ENCODE results near the gene SLC35E3. TPM values are rescaled to one million over a fixed set of nuclear protein-coding genes. Genes with fewer than 3 reads are reported as not detected.

The SLC35E3 gene
- 4.7 TPM for polyA plus RNA-seq (2013, experiment 1 of 2)
- polyA plus RNA-seq (2013, experiment 2 of 2), result 5.5 TPM

- Histone ChIP-seq H3K27ac (replicated peaks; ENCODE audit: low read length) (peak within 1 kb of the TSS; percentile 32), H3K23ac (ENCODE audit: low read depth, low read length, poor library complexity) (peak within 1 kb of the TSS; percentile 96), H3K27me3 (ENCODE audit: control insufficient read depth in 3 of 3, insufficient read depth in 3 of 3, low read depth in 1 of 3, low read length in 3 of 3) (no peaks in the 10 kb centered on the region), H3K79me1 (ENCODE audit: low read depth, low read length) (no peaks in the 10 kb centered on the region), H3K18ac (ENCODE audit: low read length) (peak within 1 kb of the TSS; percentile 92), H3K9me3 (replicated peaks in 1 of 2; ENCODE audit: control insufficient read depth in 2 of 2, insufficient read depth in 1 of 2, low read depth in 1 of 2, low read length in 2 of 2) (no peaks in the 10 kb centered on the region), H2BK120ac (ENCODE audit: low read depth, low read length) (no peak within 1 kb of the TSS), H3K4ac (ENCODE audit: low read length) (no peak within 1 kb of the TSS), H4K8ac (ENCODE audit: low read depth, low read length) (no peak within 1 kb of the TSS), H2BK12ac (ENCODE audit: low read length) (no peak within 1 kb of the TSS), H3K4me1 (ENCODE audit: control insufficient read depth in 2 of 2, insufficient read depth in 1 of 2, low read depth in 1 of 2, low read length in 2 of 2) (peaks cover 3 to 8% of the 10 kb centered on the region in 2 donors), H2BK5ac (ENCODE audit: low read length) (no peak within 1 kb of the TSS), H3K36me3 (replicated peaks in 1 of 2; ENCODE audit: control insufficient read depth in 2 of 2, insufficient read depth in 2 of 2, low read length in 2 of 2) (peaks cover 2 to 74% of the 10 kb centered on the region in 2 donors), H3K4me2 (ENCODE audit: insufficient read depth, low read length, poor library complexity, severe bottlenecking) (peak within 1 kb of the TSS; percentile 74), H3K9ac (ENCODE audit: low read depth, low read length, poor library complexity) (peak within 1 kb of the TSS; percentile 91), H4K91ac (ENCODE audit: low read depth, low read length, poor library complexity) (no peak within 1 kb of the TSS), H3K14ac (ENCODE audit: low read length) (no peak within 1 kb of the TSS), H2BK15ac (ENCODE audit: low read length) (no peak within 1 kb of the TSS), H2AK5ac (ENCODE audit: low read depth, low read length) (no peak within 1 kb of the TSS), H3K4me3 (ENCODE audit: low read length in 2 of 2) (peak within 1 kb of the TSS; percentile 75 to 89), H2AFZ (ENCODE audit: low read length) (peak within 1 kb of the TSS; percentile 96)
- DNase-seq (ENCODE audit: low spot score), result peak; percentile 83
- no CpG with 5 or more reads among the region's 52 CpGs for WGBS, 2 donors (ENCODE audit: extremely low coverage in 2 of 2, insufficient read length in 2 of 2, insufficient replicate concordance in 1 of 2)
Measured at GRCh38 chr12:68745904-68746571, at the start of gene SLC35E3. Gene SLC35E3, plus strand, starts transcription at chr12:68746176. Its CDS starts 202 bp downstream, at chr12:68746378.

GRCh38 chr12:68699486-68699885, 46.5 kb upstream of the SLC35E3 start:
- Histone ChIP-seq H4K91ac (ENCODE audit: low read depth, low read length, poor library complexity) (no peak overlapping the region), H3K27me3 (ENCODE audit: control insufficient read depth in 3 of 3, insufficient read depth in 3 of 3, low read depth in 1 of 3, low read length in 3 of 3) (no peaks in the 10 kb centered on the region), H2AFZ (ENCODE audit: low read length) (no peak overlapping the region), H3K9ac (ENCODE audit: low read depth, low read length, poor library complexity) (no peak overlapping the region), H2BK15ac (ENCODE audit: low read length) (no peak overlapping the region), H3K18ac (ENCODE audit: low read length) (no peak overlapping the region), H3K23ac (ENCODE audit: low read depth, low read length, poor library complexity) (no peak overlapping the region), H2BK12ac (ENCODE audit: low read length) (no peak overlapping the region), H3K4me3 (ENCODE audit: low read length in 2 of 2) (no peak overlapping the region), H2BK5ac (ENCODE audit: low read length) (no peak overlapping the region), H3K14ac (ENCODE audit: low read length) (no peak overlapping the region), H3K79me1 (ENCODE audit: low read depth, low read length) (no peaks in the 10 kb centered on the region), H2AK5ac (ENCODE audit: low read depth, low read length) (no peak overlapping the region), H3K9me3 (replicated peaks in 1 of 2; ENCODE audit: control insufficient read depth in 2 of 2, insufficient read depth in 1 of 2, low read depth in 1 of 2, low read length in 2 of 2) (no peaks in the 10 kb centered on the region), H3K4me2 (ENCODE audit: insufficient read depth, low read length, poor library complexity, severe bottlenecking) (no peak overlapping the region), H3K4ac (ENCODE audit: low read length) (no peak overlapping the region), H2BK120ac (ENCODE audit: low read depth, low read length) (no peak overlapping the region), H3K4me1 (ENCODE audit: control insufficient read depth in 2 of 2, insufficient read depth in 1 of 2, low read depth in 1 of 2, low read length in 2 of 2) (no peaks in the 10 kb centered on the region), H3K36me3 (replicated peaks in 1 of 2; ENCODE audit: control insufficient read depth in 2 of 2, insufficient read depth in 2 of 2, low read length in 2 of 2) (peaks cover 18 to 94% of the 10 kb centered on the region in 2 donors), H4K8ac (ENCODE audit: low read depth, low read length) (no peak overlapping the region), H3K27ac (replicated peaks; ENCODE audit: low read length) (no peak overlapping the region)
- no peak for DNase-seq (ENCODE audit: low spot score)
- WGBS, 2 donors (ENCODE audit: extremely low coverage in 2 of 2, insufficient read length in 2 of 2, insufficient replicate concordance in 1 of 2), result no CpG with 5 or more reads among the region's 1 CpG

- Histone ChIP-seq H3K27ac (replicated peaks; ENCODE audit: low read length) (no peak overlapping the region), H3K9ac (ENCODE audit: low read depth, low read length, poor library complexity) (no peak overlapping the region), H2AK5ac (ENCODE audit: low read depth, low read length) (no peak overlapping the region), H3K14ac (ENCODE audit: low read length) (no peak overlapping the region), H3K4me2 (ENCODE audit: insufficient read depth, low read length, poor library complexity, severe bottlenecking) (no peak overlapping the region), H2AFZ (ENCODE audit: low read length) (no peak overlapping the region), H2BK12ac (ENCODE audit: low read length) (no peak overlapping the region), H4K8ac (ENCODE audit: low read depth, low read length) (no peak overlapping the region), H3K27me3 (ENCODE audit: control insufficient read depth in 3 of 3, insufficient read depth in 3 of 3, low read depth in 1 of 3, low read length in 3 of 3) (no peaks in the 10 kb centered on the region), H2BK15ac (ENCODE audit: low read length) (no peak overlapping the region), H3K4ac (ENCODE audit: low read length) (no peak overlapping the region), H3K4me1 (ENCODE audit: control insufficient read depth in 2 of 2, insufficient read depth in 1 of 2, low read depth in 1 of 2, low read length in 2 of 2) (no peaks in the 10 kb centered on the region), H2BK5ac (ENCODE audit: low read length) (no peak overlapping the region), H3K9me3 (replicated peaks in 1 of 2; ENCODE audit: control insufficient read depth in 2 of 2, insufficient read depth in 1 of 2, low read depth in 1 of 2, low read length in 2 of 2) (no peaks in the 10 kb centered on the region), H3K18ac (ENCODE audit: low read length) (no peak overlapping the region), H3K23ac (ENCODE audit: low read depth, low read length, poor library complexity) (no peak overlapping the region), H3K4me3 (ENCODE audit: low read length in 2 of 2) (no peak overlapping the region), H2BK120ac (ENCODE audit: low read depth, low read length) (no peak overlapping the region), H4K91ac (ENCODE audit: low read depth, low read length, poor library complexity) (no peak overlapping the region), H3K36me3 (replicated peaks in 1 of 2; ENCODE audit: control insufficient read depth in 2 of 2, insufficient read depth in 2 of 2, low read length in 2 of 2) (peaks cover 5 to 99% of the 10 kb centered on the region in 2 donors), H3K79me1 (ENCODE audit: low read depth, low read length) (no peaks in the 10 kb centered on the region)
- no CpG with 5 or more reads among the region's 7 CpGs for WGBS, 2 donors (ENCODE audit: extremely low coverage in 2 of 2, insufficient read length in 2 of 2, insufficient replicate concordance in 1 of 2)
- no peak for DNase-seq (ENCODE audit: low spot score)
Measured at GRCh38 chr12:68727776-68728175, 18.2 kb upstream of the SLC35E3 start.

GRCh38 chr12:68733661-68734071, 12.3 kb upstream of the SLC35E3 start:
- Histone ChIP-seq H3K27ac (replicated peaks; ENCODE audit: low read length) (no peak overlapping the region), H3K9me3 (replicated peaks in 1 of 2; ENCODE audit: control insufficient read depth in 2 of 2, insufficient read depth in 1 of 2, low read depth in 1 of 2, low read length in 2 of 2) (no peaks in the 10 kb centered on the region), H3K4me3 (ENCODE audit: low read length in 2 of 2) (no peak overlapping the region), H2BK15ac (ENCODE audit: low read length) (no peak overlapping the region), H3K18ac (ENCODE audit: low read length) (no peak overlapping the region), H2BK120ac (ENCODE audit: low read depth, low read length) (no peak overlapping the region), H3K9ac (ENCODE audit: low read depth, low read length, poor library complexity) (no peak overlapping the region), H2BK12ac (ENCODE audit: low read length) (no peak overlapping the region), H4K91ac (ENCODE audit: low read depth, low read length, poor library complexity) (no peak overlapping the region), H3K4me1 (ENCODE audit: control insufficient read depth in 2 of 2, insufficient read depth in 1 of 2, low read depth in 1 of 2, low read length in 2 of 2) (no peaks in the 10 kb centered on the region), H3K4me2 (ENCODE audit: insufficient read depth, low read length, poor library complexity, severe bottlenecking) (no peak overlapping the region), H2AFZ (ENCODE audit: low read length) (no peak overlapping the region), H3K27me3 (ENCODE audit: control insufficient read depth in 3 of 3, insufficient read depth in 3 of 3, low read depth in 1 of 3, low read length in 3 of 3) (no peaks in the 10 kb centered on the region), H3K36me3 (replicated peaks in 1 of 2; ENCODE audit: control insufficient read depth in 2 of 2, insufficient read depth in 2 of 2, low read length in 2 of 2) (peaks cover 19 to 98% of the 10 kb centered on the region in 2 donors), H2AK5ac (ENCODE audit: low read depth, low read length) (no peak overlapping the region), H2BK5ac (ENCODE audit: low read length) (no peak overlapping the region), H3K79me1 (ENCODE audit: low read depth, low read length) (no peaks in the 10 kb centered on the region), H4K8ac (ENCODE audit: low read depth, low read length) (no peak overlapping the region), H3K14ac (ENCODE audit: low read length) (no peak overlapping the region), H3K23ac (ENCODE audit: low read depth, low read length, poor library complexity) (no peak overlapping the region), H3K4ac (ENCODE audit: low read length) (no peak overlapping the region)
- no CpG with 5 or more reads among the region's 4 CpGs for whole genome bisulfite sequencing, 2 donors (ENCODE audit: extremely low coverage in 2 of 2, insufficient read length in 2 of 2, insufficient replicate concordance in 1 of 2)
- DNase-seq (ENCODE audit: low spot score), result no peak

Measured in neuronal stem cell (in vitro differentiated cells).